Activated CD8-positive, alpha-beta memory T cell treated with anti-CD3 and anti-CD28 coated beads, Interleukin-2, amount 10 ng/mL, durations not matched to agents 7 days and 5 days (primary cell): Measurements from ENCODE around the gene ZNF160. TPM values are rescaled to one million over a fixed set of nuclear protein-coding genes. Genes with fewer than 3 reads are reported as not detected.

Experiments
- ATAC-seq: fragments of 150-1000 bp; cut with Tn5 transposase; one replicate; pipeline ENCODE4 v1.10.0; 2021; ENCODE audit warnings: moderate library complexity
- CTCF ChIA-PET: fragments of 350-600 bp; sonication (Branson Sonifier 250); formaldehyde crosslinking; loops from one replicate; lab custom pipeline; 2021; ENCODE audit warnings: antibody characterized with exemption; lab: Charles Lee
- DNase-seq: peaks from one replicate; pipeline ENCODE4 v3.0.0-alpha.2; 2020
- H3K27ac Mint-ChIP-seq: one replicate; pipeline ENCODE4 v1.8.0; 2021; ENCODE audit warnings: mild to moderate bottlenecking, mixed read lengths
- H3K27me3 Mint-ChIP-seq: one replicate; pipeline ENCODE4 v1.8.0; 2021; ENCODE audit warnings: mixed read lengths
- H3K36me3 Mint-ChIP-seq: one replicate; pipeline ENCODE4 v1.8.0; 2021; ENCODE audit warnings: mild to moderate bottlenecking, mixed read lengths
- H3K4me1 Mint-ChIP-seq: one replicate; pipeline ENCODE4 v1.8.0; 2021; ENCODE audit warnings: mixed read lengths
- H3K4me3 Mint-ChIP-seq: one replicate; pipeline ENCODE4 v1.8.0; 2021; ENCODE audit warnings: mild to moderate bottlenecking, moderate library complexity, mixed read lengths
- H3K9me3 Mint-ChIP-seq: one replicate; pipeline ENCODE4 v1.8.0; 2022; ENCODE audit warnings: low read depth, mixed read lengths
- total RNA-seq, 2 experiments: library from RNA; stranded (reverse); gene quantifications; one replicate each; pipeline ENCODE4 v1.2.3, GENCODE V29; 2021

Gene ZNF160
- total RNA-seq, 2 experiments from 2014 or later: 27.4 to 35.7 TPM

DNA sequence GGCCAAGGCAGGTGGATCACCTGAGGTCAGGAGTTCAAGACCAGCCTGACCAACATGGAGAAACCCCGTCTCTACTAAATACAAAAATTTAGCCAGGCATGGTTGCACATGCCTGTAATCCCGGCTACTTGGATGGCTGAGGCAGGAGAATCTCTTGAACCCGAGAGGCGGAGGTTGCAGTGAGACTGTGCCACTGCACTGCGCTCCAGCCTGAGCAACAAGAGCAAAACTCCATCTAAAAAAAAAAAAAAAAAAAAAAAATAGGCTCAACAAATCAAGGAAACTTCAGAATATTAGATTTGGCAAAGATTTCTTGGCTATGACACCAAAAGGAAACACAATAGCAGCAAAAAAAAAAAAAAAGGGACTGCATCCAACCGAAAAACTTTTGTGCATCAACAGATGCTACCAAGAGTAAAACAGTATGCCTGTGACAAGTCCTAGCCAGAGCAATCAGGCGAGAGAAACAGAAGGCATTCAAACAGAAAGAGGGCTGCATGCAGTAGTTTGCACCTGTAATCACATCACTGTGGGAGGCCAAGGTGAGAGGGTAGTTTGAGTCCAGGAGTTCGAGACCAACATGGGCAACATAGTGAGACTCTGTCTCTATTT, 23.8 kb downstream of the ZNF160 start:
- Mint-ChIP-seq H3K4me1 (no peaks in the 10 kb centered on the region), H3K36me3 (peaks cover 96% of the 10 kb centered on the region), H3K27me3 (no peaks in the 10 kb centered on the region), H3K4me3 (no peak overlapping the region), H3K27ac (no peak overlapping the region), H3K9me3 (peaks cover 39% of the 10 kb centered on the region)
- CTCF ChIA-PET: no interaction called here
- ATAC-seq (no peak), DNase-seq (no peak)

DNA sequence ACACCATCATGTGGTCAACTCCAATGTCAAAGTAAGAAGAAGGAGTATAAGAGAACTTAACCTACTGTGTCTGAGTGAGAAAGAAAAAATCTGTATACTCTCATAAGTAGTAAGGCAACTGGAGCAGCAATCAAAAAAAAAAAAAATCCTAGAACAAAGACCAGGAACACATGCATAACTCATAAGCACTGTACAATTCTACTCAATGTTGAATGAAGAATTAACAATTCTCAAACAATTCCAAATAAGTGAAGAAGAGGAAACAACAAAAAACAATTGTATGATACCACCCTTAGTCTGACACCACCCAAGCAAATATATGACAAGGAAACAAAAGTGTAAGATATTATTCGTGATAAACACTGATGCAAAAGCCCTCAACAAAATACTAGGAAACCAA, 24.6 kb downstream of the ZNF160 start:
- Mint-ChIP-seq H3K4me1 (no peaks in the 10 kb centered on the region), H3K27ac (no peak overlapping the region), H3K36me3 (peaks cover 94% of the 10 kb centered on the region), H3K9me3 (peaks cover 39% of the 10 kb centered on the region), H3K27me3 (no peaks in the 10 kb centered on the region), H3K4me3 (no peak overlapping the region)
- CTCF ChIA-PET: no interaction called here
- ATAC-seq: no peak
- DNase-seq: no peak

DNA sequence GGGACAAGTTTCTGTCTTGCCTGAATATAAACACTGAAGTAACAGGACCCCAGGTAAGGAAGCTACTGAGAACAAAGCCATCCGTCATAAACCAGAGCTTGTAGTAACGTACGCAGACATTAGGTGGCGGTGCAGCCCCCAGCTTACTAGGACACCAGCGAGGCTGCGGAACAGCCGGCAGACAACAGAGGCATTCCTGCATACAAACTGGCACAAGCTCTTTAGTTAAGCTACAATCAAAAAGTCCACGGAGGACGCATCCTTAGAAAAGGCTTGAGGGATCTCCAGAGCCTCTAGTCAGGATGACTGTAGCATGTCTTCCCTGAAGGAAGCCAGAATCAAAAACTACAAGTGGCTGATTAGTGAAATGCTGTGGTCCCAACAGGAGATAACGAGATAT, 26.2 kb downstream of the ZNF160 start:
- H3K4me1 Mint-ChIP-seq: no peaks in the 10 kb centered on the region
- no peak for ATAC-seq
- no peak for DNase-seq
- peaks cover 94% of the 10 kb centered on the region for H3K36me3 Mint-ChIP-seq
- H3K4me3 Mint-ChIP-seq: no peak overlapping the region
- H3K9me3 Mint-ChIP-seq: peaks cover 41% of the 10 kb centered on the region
- no peaks in the 10 kb centered on the region for H3K27me3 Mint-ChIP-seq
- CTCF ChIA-PET: no interaction called here
- H3K27ac Mint-ChIP-seq: no peak overlapping the region

GRCh38 chr19:53068834-53069233, 34.4 kb downstream of the ZNF160 start:
- no peaks in the 10 kb centered on the region for H3K27me3 Mint-ChIP-seq
- ATAC-seq (no peak), DNase-seq (no peak)
- no peak overlapping the region for H3K4me3 Mint-ChIP-seq
- H3K9me3 Mint-ChIP-seq: peaks cover 42% of the 10 kb centered on the region
- no peaks in the 10 kb centered on the region for H3K4me1 Mint-ChIP-seq
- H3K36me3 Mint-ChIP-seq: peaks cover 72% of the 10 kb centered on the region
- no peak overlapping the region for H3K27ac Mint-ChIP-seq
- CTCF ChIA-PET: no interaction called here

DNA sequence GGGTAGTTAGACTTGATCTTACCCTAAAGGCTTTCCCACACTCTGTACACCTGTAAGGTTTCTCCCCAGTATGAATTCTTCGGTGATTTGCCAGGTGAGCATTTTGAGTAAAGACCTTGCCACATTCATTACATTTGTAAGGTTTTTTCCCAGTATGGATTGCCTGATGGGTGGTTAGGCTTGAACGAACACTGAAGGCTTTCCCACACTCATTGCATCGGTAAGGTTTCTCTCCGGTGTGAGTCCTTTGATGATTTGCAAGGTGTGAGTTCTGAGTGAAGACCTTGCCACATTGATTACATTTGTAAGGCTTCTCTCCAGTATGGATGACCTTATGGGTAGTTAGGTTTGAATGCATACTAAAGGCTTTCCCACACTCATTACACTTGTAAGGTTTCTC, 35.0 kb downstream of the ZNF160 start:
- no peaks in the 10 kb centered on the region for H3K27me3 Mint-ChIP-seq
- ATAC-seq (no peak), DNase-seq (no peak)
- H3K36me3 Mint-ChIP-seq: peaks cover 68% of the 10 kb centered on the region
- no peaks in the 10 kb centered on the region for H3K4me1 Mint-ChIP-seq
- CTCF ChIA-PET: no interaction called here
- no peak overlapping the region for H3K27ac Mint-ChIP-seq
- no peak overlapping the region for H3K4me3 Mint-ChIP-seq
- peaks cover 42% of the 10 kb centered on the region for H3K9me3 Mint-ChIP-seq

DNA sequence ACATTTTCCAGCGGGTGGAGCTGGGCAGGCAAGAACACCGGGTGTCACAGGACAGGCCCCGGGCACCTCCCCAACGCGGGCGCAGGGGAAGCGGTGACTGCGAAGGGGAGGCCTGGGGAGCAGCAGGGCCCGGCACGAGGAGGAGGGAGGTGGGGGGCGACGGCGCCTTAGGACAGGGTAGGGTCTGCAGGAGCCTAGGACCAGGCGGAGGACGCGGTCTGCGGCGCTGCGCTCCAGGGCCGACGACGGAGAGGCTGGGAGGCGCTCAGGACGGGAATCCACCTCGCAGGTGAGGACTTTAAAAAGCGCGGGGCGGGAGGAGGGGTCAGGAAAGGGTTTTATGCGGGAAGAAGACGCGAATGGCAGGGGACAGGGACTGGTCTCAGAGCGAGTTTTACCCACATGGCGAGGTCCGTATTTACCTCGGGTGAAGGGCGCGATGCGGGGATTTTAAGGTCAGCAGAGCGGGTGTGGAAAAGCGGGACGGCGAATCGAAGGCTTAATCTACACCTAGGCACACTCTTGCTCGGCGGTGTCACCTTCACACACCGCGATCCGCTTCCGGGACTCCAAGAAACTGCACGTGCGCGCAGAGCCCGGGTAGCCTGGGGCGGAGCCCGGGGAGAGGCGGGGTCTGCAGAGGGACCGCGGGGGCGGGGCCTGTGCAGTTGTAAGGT, 45.2 kb downstream of the ZNF160 start:
- no peak for DNase-seq
- Mint-ChIP-seq H3K27ac (no peak overlapping the region), H3K36me3 (peaks cover 10% of the 10 kb centered on the region), H3K27me3 (no peaks in the 10 kb centered on the region), H3K4me1 (no peaks in the 10 kb centered on the region), H3K9me3 (peaks cover 24% of the 10 kb centered on the region), H3K4me3 (no peak overlapping the region)
- no peak for ATAC-seq
- CTCF ChIA-PET: no interaction called here

DNA sequence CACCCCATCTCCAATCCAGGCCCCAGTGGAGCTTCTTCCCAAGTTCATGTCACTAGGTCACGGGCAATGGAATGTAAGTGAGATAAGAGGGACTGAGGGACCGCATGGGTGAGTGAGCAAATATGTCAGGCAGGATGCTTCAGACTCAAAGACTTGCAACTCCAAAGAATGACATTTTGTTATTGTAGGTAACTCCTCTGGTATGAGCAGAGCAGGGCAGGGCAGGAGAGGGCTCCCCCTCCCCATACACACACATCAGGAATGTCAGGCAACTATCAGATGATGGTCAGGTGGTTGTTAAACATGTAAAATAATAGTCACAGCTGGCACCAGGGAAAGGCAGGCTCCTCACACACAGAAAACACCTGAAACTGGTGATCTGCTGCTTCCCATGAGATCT, 48.1 kb downstream of the ZNF160 start:
- Mint-ChIP-seq H3K9me3 (peaks cover 25% of the 10 kb centered on the region), H3K4me3 (no peak overlapping the region), H3K27ac (no peak overlapping the region), H3K4me1 (no peaks in the 10 kb centered on the region), H3K36me3 (peaks cover 8% of the 10 kb centered on the region), H3K27me3 (no peaks in the 10 kb centered on the region)
- ATAC-seq (no peak), DNase-seq (no peak)
- CTCF ChIA-PET: no interaction called here

DNA sequence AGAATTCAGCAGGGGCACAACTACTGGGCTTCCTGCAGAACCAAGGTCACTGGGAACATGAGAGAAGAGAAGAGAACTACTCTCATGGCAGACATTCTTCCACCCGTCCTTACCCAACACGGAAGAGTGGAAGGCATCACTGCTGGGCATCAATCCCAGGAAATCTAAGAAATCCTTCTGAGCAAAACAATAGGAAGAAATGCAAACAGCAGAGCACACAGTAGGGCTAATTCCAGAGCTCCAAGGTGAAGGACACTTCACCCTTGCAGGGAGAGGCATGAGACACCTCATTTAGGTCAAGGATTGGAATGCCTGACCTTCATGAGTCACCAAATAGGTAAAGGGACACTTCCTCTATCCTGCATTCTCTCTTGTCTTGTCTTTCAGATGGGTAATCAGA, 55.8 kb downstream of the ZNF160 start:
- no peaks in the 10 kb centered on the region for H3K27me3 Mint-ChIP-seq
- H3K4me3 Mint-ChIP-seq: no peak overlapping the region
- H3K36me3 Mint-ChIP-seq: no peaks in the 10 kb centered on the region
- no peak overlapping the region for H3K27ac Mint-ChIP-seq
- ATAC-seq (no peak), DNase-seq (no peak)
- CTCF ChIA-PET: no interaction called here
- H3K9me3 Mint-ChIP-seq: peaks cover 29% of the 10 kb centered on the region
- no peaks in the 10 kb centered on the region for H3K4me1 Mint-ChIP-seq

GRCh38 chr19:53045536-53045935, 57.7 kb downstream of the ZNF160 start:
- no peak for DNase-seq
- CTCF ChIA-PET: no interaction called here
- Mint-ChIP-seq H3K9me3 (peaks cover 25% of the 10 kb centered on the region), H3K4me1 (no peaks in the 10 kb centered on the region), H3K36me3 (no peaks in the 10 kb centered on the region), H3K27me3 (no peaks in the 10 kb centered on the region), H3K27ac (no peak overlapping the region), H3K4me3 (no peak overlapping the region)
- no peak for ATAC-seq

DNA sequence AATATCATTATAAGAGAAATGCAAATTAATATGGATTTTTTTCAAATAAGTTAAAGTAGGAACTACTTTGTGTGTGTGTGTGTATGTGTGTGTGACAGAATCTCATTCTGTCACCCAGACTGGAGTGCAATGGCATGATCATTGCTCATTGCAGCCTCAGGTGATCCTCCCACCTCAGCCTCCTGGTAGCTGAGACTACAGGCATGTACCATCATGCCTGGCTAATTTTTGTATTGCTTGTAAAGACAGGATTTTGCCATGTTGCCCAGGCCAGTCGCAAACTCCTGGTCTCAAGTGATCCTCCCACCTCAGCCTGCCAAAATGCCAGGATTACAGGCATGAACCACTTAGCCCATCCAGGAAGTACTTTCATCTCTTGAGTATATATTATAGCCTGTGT, 61.9 kb downstream of the ZNF160 start:
- no peak for DNase-seq
- H3K4me3 Mint-ChIP-seq: no peak overlapping the region
- no peak overlapping the region for H3K27ac Mint-ChIP-seq
- no peaks in the 10 kb centered on the region for H3K4me1 Mint-ChIP-seq
- H3K36me3 Mint-ChIP-seq: peaks cover 7% of the 10 kb centered on the region
- H3K27me3 Mint-ChIP-seq: no peaks in the 10 kb centered on the region
- peaks cover 29% of the 10 kb centered on the region for H3K9me3 Mint-ChIP-seq
- CTCF ChIA-PET: interaction anchor here (0.6 kb wide), 1 partner anchor 48 kb away, joined by 4 read pairs; no protein-coding TSS in a partner anchor
- no peak for ATAC-seq

GRCh38 chr19:53037101-53038097, 65.8 kb downstream of the ZNF160 start:
- Mint-ChIP-seq H3K4me1 (no peaks in the 10 kb centered on the region), H3K9me3 (peaks cover 28% of the 10 kb centered on the region), H3K27me3 (no peaks in the 10 kb centered on the region), H3K36me3 (peaks cover 10% of the 10 kb centered on the region), H3K4me3 (peak overlapping the region; percentile 39), H3K27ac (no peak overlapping the region)
- no peak for ATAC-seq
- DNase-seq: peak; percentile 43
- CTCF ChIA-PET: no interaction called here

- H3K36me3 Mint-ChIP-seq: peaks cover 10% of the 10 kb centered on the region
- H3K4me3 Mint-ChIP-seq: no peak overlapping the region
- H3K4me1 Mint-ChIP-seq: no peaks in the 10 kb centered on the region
- no peaks in the 10 kb centered on the region for H3K27me3 Mint-ChIP-seq
- H3K9me3 Mint-ChIP-seq: peaks cover 30% of the 10 kb centered on the region
- H3K27ac Mint-ChIP-seq: no peak overlapping the region
- CTCF ChIA-PET: no interaction called here
- DNase-seq: no peak
- ATAC-seq: no peak
These were observed 68.1 kb downstream of the ZNF160 start for GRCh38 chr19:53034948-53035675.

- Mint-ChIP-seq H3K4me1 (no peaks in the 10 kb centered on the region), H3K27ac (no peak overlapping the region), H3K9me3 (peaks cover 34% of the 10 kb centered on the region), H3K27me3 (no peaks in the 10 kb centered on the region), H3K36me3 (peaks cover 10% of the 10 kb centered on the region), H3K4me3 (no peak overlapping the region)
- CTCF ChIA-PET: no interaction called here
- ATAC-seq: no peak
- no peak for DNase-seq
These were observed 69.2 kb downstream of the ZNF160 start for GRCh38 chr19:53034054-53034453.
